Endodermal cell (in vitro differentiated cells): Measurements from ENCODE around the gene PCSK9. TPM values are rescaled to one million over a fixed set of nuclear protein-coding genes. Genes with fewer than 3 reads are reported as not detected.

ENCODE experiments used
- DNase-seq: peaks from one replicate; pipeline ENCODE4 v3.0.0-alpha.2; 2017
- H3K27ac ChIP-seq: 2 replicates; pipeline ENCODE4 v1.5.1; 2013; ENCODE audit warnings: mild to moderate bottlenecking, low read depth, low read length, moderate library complexity
- H3K27me3 ChIP-seq: 2 replicates; pipeline ENCODE4 v1.6.1; 2013; ENCODE audit warnings: mild to moderate bottlenecking, low read length, moderate library complexity; ENCODE audit not compliant: insufficient read depth, control insufficient read depth, poor library complexity, severe bottlenecking
- H3K36me3 ChIP-seq: 2 replicates; pipeline ENCODE4 v1.7.0; 2013; ENCODE audit warnings: mild to moderate bottlenecking, low read length, moderate library complexity; ENCODE audit not compliant: control insufficient read depth, insufficient read depth
- H3K4me1 ChIP-seq: one replicate; pipeline ENCODE4 v1.7.0; 2013; ENCODE audit warnings: low read length; ENCODE audit not compliant: control insufficient read depth, insufficient read depth
- H3K4me3 ChIP-seq: 2 replicates; pipeline ENCODE4 v1.5.1; 2013; ENCODE audit warnings: mild to moderate bottlenecking, low read length, moderate library complexity
- H3K9ac ChIP-seq: 2 replicates; pipeline ENCODE4 v1.6.1; 2013; ENCODE audit warnings: mild to moderate bottlenecking, low read length, moderate library complexity; ENCODE audit not compliant: poor library complexity, severe bottlenecking; ENCODE audit errors: extremely low read depth
- H3K9me3 ChIP-seq: 2 replicates; pipeline ENCODE4 v1.6.1; 2013; ENCODE audit warnings: mild to moderate bottlenecking, low read length, moderate library complexity; ENCODE audit not compliant: control insufficient read depth
- H3K27ac Mint-ChIP-seq: 2 replicates; pipeline ENCODE4 v1.8.0; 2020; ENCODE audit warnings: mixed read lengths
- H3K27me3 Mint-ChIP-seq: 2 replicates; pipeline ENCODE4 v1.8.0; 2021; ENCODE audit warnings: mild to moderate bottlenecking, mixed read lengths; ENCODE audit not compliant: insufficient read depth
- H3K36me3 Mint-ChIP-seq: 2 replicates; pipeline ENCODE4 v1.8.0; 2020; ENCODE audit warnings: low read depth, mixed read lengths
- H3K4me1 Mint-ChIP-seq: 2 replicates; pipeline ENCODE4 v1.8.0; 2020; ENCODE audit warnings: mixed read lengths
- H3K4me3 Mint-ChIP-seq: 2 replicates; pipeline ENCODE4 v1.8.0; 2020; ENCODE audit warnings: mild to moderate bottlenecking, moderate library complexity, mixed read lengths
- H3K9me3 Mint-ChIP-seq: 2 replicates; pipeline ENCODE4 v1.8.0; 2020; ENCODE audit warnings: mild to moderate bottlenecking, mixed read lengths
- WGBS, 2 experiments: methylation state at CpG; one replicate each; pipeline versions ENCODE4 v1.1.5 to v1.1.7; 2013; ENCODE audit warnings: missing lambda C conversion rate in 2 of 2, mixed read lengths in 1 of 2; ENCODE audit not compliant: insufficient coverage in 1 of 2, insufficient read length in 1 of 2; 5-methylcytosine and 5-hydroxymethylcytosine counted together
- total RNA-seq, 2 donors: library from RNA; stranded (reverse); fragmentation: NEBNext Ultra II Directional in 1 of 2; extraction: Animal tissue kit (Norgen Biotek cat#: 25700) in 1 of 2; gene quantifications; 2 replicates in 1 of 2; 3 replicates in 1 of 2; pipeline ENCODE4 v1.2.1, GENCODE V29; 2021
- TF ChIP-seq, protein P1 (sequence below): fragments of 200-600 bp; sonication (generic); conservative IDR thresholded peaks from 2 replicates; pipeline ENCODE4 v1.5.0; 2021; ENCODE audit warnings: antibody characterized with exemption, mild to moderate bottlenecking

PCSK9 gene
- total RNA-seq, 2 donors from 2014 or later: 26.1 to 59.9 TPM

DNA sequence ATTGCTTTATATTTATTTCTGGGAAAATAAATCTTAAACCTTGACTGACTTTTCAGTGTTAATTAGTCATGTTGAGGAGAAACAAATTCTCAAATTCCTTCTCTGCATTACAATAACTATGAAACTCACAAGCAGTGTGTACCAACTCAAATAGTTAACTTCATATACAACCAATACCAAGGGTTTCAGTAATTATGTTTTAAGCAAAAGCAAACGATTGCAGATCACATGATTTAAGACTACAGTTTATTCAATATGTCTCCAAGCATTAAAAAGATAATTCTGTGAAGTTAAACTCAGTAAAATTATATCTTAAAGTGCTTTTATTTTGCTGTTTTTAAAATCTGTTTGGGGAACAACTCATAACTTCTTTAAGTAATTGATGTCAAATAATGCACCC, 28.6 kb downstream of the PCSK9 start:
- no peak overlapping the region for H3K4me3 Mint-ChIP-seq
- H3K27me3 Mint-ChIP-seq: no peaks in the 10 kb centered on the region
- H3K4me1 Mint-ChIP-seq: peaks cover 8% of the 10 kb centered on the region
- Histone ChIP-seq H3K4me3 (no peak overlapping the region), H3K9me3 (no peaks in the 10 kb centered on the region), H3K27ac (no peak overlapping the region), H3K9ac (no peak overlapping the region), H3K27me3 (no peaks in the 10 kb centered on the region), H3K36me3 (peaks cover 74% of the 10 kb centered on the region), H3K4me1 (no peaks in the 10 kb centered on the region)
- H3K36me3 Mint-ChIP-seq: peaks cover 67% of the 10 kb centered on the region
- H3K27ac Mint-ChIP-seq: no peak overlapping the region
- no peak for DNase-seq
- WGBS, 2 experiments: 100% methylated on average over 1 of the region's 1 CpG; no CpG with 5 or more reads in 1 of the 2 experiments
- TF ChIP-seq, protein P1, sequence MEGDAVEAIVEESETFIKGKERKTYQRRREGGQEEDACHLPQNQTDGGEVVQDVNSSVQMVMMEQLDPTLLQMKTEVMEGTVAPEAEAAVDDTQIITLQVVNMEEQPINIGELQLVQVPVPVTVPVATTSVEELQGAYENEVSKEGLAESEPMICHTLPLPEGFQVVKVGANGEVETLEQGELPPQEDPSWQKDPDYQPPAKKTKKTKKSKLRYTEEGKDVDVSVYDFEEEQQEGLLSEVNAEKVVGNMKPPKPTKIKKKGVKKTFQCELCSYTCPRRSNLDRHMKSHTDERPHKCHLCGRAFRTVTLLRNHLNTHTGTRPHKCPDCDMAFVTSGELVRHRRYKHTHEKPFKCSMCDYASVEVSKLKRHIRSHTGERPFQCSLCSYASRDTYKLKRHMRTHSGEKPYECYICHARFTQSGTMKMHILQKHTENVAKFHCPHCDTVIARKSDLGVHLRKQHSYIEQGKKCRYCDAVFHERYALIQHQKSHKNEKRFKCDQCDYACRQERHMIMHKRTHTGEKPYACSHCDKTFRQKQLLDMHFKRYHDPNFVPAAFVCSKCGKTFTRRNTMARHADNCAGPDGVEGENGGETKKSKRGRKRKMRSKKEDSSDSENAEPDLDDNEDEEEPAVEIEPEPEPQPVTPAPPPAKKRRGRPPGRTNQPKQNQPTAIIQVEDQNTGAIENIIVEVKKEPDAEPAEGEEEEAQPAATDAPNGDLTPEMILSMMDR: no peak
- no peaks in the 10 kb centered on the region for H3K9me3 Mint-ChIP-seq

DNA sequence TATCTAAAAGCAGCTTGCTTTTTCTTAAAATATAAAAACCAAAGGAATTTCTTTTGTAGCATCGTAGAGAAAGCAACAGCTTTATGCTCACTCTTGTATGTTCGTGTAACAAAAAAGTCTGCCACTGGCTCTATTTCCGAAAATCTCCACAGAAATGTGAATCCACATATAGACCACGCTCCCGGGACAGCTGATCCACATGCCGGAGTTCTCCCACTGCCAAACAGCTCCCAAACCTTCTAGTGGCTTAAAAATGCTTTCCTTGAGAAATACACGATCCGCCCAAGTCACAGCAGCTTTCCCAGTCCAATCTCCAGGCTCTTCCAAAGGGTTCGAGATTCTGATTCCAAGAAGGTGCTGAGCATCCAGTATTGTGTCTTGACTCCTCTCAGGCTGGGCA, 29.3 kb downstream of the PCSK9 start:
- 97 to 98% methylated on average over 9 of the region's 9 CpGs for WGBS, 2 experiments
- TF ChIP-seq, protein P1: no peak
- Histone ChIP-seq H3K36me3 (peaks cover 81% of the 10 kb centered on the region), H3K27ac (no peak overlapping the region), H3K4me1 (no peaks in the 10 kb centered on the region), H3K9ac (no peak overlapping the region), H3K4me3 (no peak overlapping the region), H3K27me3 (no peaks in the 10 kb centered on the region), H3K9me3 (no peaks in the 10 kb centered on the region)
- DNase-seq: peak; percentile 43
- Mint-ChIP-seq H3K9me3 (no peaks in the 10 kb centered on the region), H3K27ac (no peak overlapping the region), H3K27me3 (no peaks in the 10 kb centered on the region), H3K4me1 (peaks cover 8% of the 10 kb centered on the region), H3K36me3 (peaks cover 73% of the 10 kb centered on the region), H3K4me3 (no peak overlapping the region)

DNA sequence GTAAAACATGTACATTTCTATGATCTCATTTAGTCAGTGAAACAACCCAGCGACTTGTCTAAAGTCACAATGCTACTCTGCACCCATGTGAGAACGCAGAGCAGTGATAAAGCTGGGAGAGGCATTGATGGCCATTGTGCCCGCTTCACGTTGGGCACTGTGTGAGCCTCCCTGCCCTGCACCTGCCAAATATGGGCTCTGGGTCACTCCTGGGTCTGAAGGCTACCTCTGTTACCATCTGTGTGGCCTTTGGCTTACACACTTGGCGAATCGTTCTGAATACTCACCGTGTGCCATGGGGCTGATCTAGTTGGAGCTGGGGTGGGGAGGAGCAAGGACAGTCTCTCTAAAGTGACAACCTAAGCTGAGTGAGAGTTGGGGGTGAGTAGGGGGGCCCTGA, 29.9 kb downstream of the PCSK9 start:
- peaks cover 8% of the 10 kb centered on the region for H3K4me1 Mint-ChIP-seq
- TF ChIP-seq, protein P1: no peak
- Histone ChIP-seq H3K4me1 (no peaks in the 10 kb centered on the region), H3K36me3 (peaks cover 88% of the 10 kb centered on the region), H3K4me3 (no peak overlapping the region), H3K27ac (no peak overlapping the region), H3K9me3 (no peaks in the 10 kb centered on the region), H3K9ac (no peak overlapping the region), H3K27me3 (no peaks in the 10 kb centered on the region)
- H3K27me3 Mint-ChIP-seq: no peaks in the 10 kb centered on the region
- peaks cover 79% of the 10 kb centered on the region for H3K36me3 Mint-ChIP-seq
- peak overlapping the region; percentile 11 for H3K27ac Mint-ChIP-seq
- no peak overlapping the region for H3K4me3 Mint-ChIP-seq
- peak; percentile 45 for DNase-seq
- H3K9me3 Mint-ChIP-seq: no peaks in the 10 kb centered on the region
- 95 to 100% methylated on average over 4 to 7 of the region's 7 CpGs for WGBS, 2 experiments
